ENCODE measurements around the gene NPAS3.

NPAS3 gene

DNA sequence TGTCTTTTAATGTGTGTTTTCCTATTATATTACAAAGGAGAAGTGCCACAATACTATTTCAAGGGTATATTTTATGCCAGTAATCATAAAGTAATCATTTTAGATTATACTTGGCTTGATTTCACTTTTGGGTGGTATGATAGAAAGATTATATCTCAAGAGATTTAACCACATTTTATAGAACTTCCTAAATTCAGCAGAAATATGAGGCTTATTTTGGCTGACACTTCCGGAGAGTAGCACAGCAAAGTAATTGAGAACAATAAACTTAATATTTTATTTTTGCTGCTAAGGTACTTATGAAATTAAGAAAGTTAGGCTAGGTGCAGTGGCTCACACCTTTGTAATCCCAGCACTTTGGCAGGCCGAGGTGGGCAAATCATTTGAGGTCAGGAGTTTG lies 319.1 kb downstream of the NPAS3 start:
- no peak for DNase-seq (ENCODE audit: low read depth)

GRCh38 chr14:33259764-33260163 lies 321.1 kb downstream of the NPAS3 start:
- DNase-seq (ENCODE audit: low read depth) = no peak

- DNase-seq (ENCODE audit: low read depth) = peak; percentile 43
These were observed 332.5 kb downstream of the NPAS3 start for GRCh38 chr14:33271216-33271615.

DNA sequence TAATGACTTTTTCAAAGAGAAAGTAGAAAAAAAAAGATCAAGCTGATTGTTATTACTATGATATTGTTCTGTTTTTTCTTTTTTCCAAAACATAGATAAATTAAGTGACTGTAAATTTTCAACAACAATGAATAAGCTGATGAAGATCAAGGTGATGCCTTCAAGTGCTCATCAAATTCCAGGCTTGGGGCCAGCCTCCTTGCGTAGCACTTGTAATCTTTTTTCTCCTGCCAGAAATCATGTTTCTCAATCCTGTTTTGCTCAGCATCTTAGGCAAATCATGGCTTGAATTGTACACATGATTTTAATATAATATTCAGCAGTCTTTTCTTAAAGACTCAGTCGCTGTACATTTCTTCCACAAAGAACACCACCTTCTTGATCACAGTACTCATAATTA lies 333.2 kb downstream of the NPAS3 start:
- DNase-seq (ENCODE audit: low read depth) = peak; percentile 59

GRCh38 chr14:33273978-33274377 lies 335.3 kb downstream of the NPAS3 start:
- DNase-seq (ENCODE audit: low read depth) = no peak

DNA sequence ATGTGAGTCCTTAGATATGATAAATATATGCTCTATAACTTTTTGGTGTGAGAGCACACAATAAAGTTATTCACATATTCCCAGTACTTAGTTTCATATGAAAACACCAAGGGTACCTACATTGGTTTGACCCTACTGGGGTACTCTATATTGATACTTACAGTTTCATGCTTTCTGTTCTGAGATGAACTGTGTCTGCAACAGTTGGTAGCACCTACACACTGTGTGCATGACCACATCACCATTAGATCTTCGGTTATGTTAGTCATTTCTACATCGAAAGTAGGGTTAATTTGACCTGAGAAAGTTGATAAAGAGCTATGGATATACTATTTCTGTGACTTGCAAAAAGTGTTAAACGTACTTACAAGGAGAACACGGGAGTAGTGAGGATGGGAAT lies 337.2 kb downstream of the NPAS3 start:
- no peak for DNase-seq (ENCODE audit: low read depth)

DNA sequence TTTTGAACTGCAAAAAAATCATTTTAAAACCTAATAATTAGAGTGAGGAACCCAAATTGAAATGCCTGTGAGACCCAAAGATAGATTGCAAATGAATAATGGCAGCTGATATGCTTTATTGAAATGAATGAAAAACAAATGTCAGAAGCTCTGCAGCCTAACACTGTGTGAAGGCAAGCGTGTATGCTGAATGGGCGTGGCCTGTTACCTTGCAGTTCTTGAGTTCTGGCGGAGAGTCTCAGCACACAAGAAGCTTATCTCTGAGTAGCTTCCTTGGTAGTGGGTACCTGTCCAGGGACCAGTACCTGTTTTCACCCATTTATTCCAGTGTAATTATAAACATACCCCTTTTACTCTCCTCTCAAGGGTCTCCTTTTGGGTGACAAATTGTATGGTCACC lies 341.2 kb downstream of the NPAS3 start:
- DNase-seq (ENCODE audit: low read depth) = no peak

GRCh38 chr14:33280646-33281045 lies 342.0 kb downstream of the NPAS3 start:
- peak; percentile 39 for DNase-seq (ENCODE audit: low read depth)

- peak; percentile 4 for DNase-seq (ENCODE audit: low read depth)
These were observed 343.9 kb downstream of the NPAS3 start for GRCh38 chr14:33282331-33283230.

- no peak for DNase-seq (ENCODE audit: low read depth)
These were observed 347.4 kb downstream of the NPAS3 start for GRCh38 chr14:33285902-33286700.

- peak; percentile 59 for DNase-seq (ENCODE audit: low read depth)
These were observed 348.5 kb downstream of the NPAS3 start for GRCh38 chr14:33287189-33287588.

DNA sequence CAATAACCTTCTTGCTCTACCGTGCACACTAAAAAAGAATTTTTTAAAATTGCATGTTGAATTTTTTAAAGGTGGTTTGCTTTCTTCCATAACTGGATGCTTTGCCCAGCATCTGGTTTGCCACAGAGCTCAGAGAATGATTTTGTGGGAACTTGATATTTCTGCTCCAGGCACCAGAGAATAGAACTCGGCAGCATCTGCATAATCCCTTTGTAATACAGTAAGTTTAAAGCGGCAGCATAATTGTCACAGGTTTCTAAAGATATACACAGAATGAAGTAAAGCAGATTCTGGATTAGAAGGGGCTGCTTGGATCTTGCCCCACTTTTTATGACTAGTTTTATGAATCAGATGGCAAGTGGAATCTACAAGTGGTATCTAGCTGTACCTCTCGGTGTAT lies 352.0 kb downstream of the NPAS3 start:
- no peak for DNase-seq (ENCODE audit: low read depth)

- no peak for DNase-seq (ENCODE audit: low read depth)
These were observed 352.9 kb downstream of the NPAS3 start for GRCh38 chr14:33291529-33292104.

GRCh38 chr14:33294419-33294818 lies 355.7 kb downstream of the NPAS3 start:
- no peak for DNase-seq (ENCODE audit: low read depth)

DNA sequence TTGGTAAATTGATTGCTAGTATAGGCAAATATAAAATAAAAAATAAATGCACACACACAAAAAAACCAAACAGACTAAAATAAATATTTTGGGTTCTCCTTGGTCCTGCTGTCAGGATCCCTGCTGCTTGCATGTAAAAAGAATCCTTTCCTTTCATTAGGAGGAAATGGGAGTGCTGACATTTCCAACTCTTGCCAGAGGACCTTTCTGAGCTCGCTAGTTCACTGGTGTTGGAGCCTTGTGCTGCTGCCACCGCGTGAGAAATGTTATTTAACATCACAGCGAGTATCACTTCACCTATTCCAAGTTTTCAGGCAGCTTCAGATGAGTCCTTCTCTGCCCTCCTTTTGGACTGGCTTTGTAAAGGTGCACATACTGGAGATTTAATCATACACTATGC lies 358.9 kb downstream of the NPAS3 start:
- DNase-seq (ENCODE audit: low read depth) = no peak

DNA sequence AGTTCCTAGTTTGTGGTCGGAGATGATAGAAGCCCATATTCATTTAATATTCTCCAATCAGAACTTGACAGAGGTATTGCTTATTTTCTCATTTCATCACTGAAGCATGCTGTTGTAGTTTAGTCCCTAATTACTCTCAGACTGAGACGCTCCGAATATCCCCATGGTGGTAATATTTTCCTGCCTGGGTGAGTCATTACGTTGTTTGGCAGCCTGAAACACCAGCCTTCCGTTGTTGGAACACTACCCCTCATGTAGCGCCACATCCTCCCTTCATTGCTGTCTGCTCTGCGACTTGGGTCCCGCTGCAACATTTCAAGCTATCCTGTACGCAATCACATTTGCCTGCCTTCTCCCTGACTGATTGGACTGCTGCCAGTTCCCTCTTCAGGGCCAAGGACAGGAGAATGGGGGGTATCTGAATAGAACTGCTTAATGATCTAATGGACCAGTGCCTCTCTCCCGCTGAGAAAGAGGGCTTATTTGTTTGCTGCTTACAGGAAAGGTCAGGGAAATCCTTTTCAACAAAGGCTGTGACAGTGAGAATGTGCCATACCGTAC lies 369.1 kb downstream of the NPAS3 start:
- DNase-seq (ENCODE audit: low read depth) = peak; percentile 6

DNA sequence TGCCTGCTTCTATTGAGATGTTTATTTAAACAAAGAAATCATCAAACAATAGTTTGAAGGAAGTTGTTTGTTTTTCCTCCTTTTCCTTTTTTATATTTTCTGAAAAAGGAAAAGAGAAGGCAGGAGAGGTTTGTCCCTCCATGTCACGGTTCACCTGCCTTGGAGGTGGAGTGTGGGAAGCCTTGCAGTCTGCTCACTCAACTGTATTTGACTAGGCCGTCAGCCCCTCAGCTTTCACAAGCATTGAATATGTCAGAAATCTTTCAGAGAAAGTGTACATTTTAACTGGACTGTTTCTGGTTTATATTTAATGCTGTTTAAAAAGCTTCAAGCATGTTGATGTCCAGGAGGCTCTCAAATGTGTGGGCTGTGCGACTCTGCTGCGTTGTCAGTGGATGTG lies 370.4 kb downstream of the NPAS3 start:
- DNase-seq (ENCODE audit: low read depth) = no peak

DNA sequence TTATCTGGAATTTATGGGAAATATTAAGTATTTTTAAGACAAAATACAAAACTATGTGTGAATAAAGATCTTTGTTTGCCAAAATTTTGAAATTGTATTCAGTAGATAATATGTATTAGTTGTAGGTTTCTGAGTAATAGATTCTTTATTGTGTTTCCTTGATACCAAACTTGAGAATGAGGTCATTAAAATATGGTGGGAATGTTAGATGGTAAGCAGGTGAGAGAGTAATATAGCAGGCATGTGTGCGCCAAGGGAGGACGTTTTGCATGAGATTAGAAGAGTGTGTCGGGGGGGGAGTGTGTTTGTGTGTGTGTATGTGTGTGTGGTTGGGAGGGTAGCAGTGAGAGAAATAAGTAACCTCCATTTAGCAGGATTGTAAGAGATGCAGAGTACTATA lies 376.5 kb downstream of the NPAS3 start:
- no peak for DNase-seq (ENCODE audit: low read depth)

GRCh38 chr14:33315721-33316120 lies 377.0 kb downstream of the NPAS3 start:
- DNase-seq (ENCODE audit: low read depth) = no peak

DNA sequence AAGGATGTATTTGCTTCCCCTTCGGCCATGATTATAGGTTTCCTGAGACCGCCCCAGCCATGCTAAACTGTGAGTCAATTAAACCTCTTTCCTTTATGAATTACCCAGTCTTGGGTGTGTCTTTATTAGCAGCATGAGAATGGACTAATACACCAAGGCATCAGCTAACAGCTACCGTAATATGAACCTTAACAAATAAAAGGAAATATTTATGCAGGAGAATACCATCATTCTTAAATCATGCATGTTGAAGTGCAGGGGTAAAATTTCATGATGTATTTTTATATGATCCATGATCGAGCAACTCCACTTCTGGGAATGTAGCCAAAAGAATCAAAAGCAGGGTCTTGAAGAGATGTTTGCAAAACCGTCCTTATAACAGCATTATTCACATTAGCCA lies 379.0 kb downstream of the NPAS3 start:
- DNase-seq (ENCODE audit: low read depth) = no peak

- DNase-seq (ENCODE audit: low read depth) = no peak
These were observed 385.3 kb downstream of the NPAS3 start for GRCh38 chr14:33323979-33324378.

- DNase-seq (ENCODE audit: low read depth) = no peak
These were observed 392.7 kb downstream of the NPAS3 start for GRCh38 chr14:33331176-33331949.
